Islet precursor cell (in vitro differentiated cells): ENCODE measurements around the gene MACROD2.

Experiments used
- DNase-seq: peaks from one replicate; pipeline ENCODE4 v3.0.0-alpha.2; 2018

MACROD2 gene

DNA sequence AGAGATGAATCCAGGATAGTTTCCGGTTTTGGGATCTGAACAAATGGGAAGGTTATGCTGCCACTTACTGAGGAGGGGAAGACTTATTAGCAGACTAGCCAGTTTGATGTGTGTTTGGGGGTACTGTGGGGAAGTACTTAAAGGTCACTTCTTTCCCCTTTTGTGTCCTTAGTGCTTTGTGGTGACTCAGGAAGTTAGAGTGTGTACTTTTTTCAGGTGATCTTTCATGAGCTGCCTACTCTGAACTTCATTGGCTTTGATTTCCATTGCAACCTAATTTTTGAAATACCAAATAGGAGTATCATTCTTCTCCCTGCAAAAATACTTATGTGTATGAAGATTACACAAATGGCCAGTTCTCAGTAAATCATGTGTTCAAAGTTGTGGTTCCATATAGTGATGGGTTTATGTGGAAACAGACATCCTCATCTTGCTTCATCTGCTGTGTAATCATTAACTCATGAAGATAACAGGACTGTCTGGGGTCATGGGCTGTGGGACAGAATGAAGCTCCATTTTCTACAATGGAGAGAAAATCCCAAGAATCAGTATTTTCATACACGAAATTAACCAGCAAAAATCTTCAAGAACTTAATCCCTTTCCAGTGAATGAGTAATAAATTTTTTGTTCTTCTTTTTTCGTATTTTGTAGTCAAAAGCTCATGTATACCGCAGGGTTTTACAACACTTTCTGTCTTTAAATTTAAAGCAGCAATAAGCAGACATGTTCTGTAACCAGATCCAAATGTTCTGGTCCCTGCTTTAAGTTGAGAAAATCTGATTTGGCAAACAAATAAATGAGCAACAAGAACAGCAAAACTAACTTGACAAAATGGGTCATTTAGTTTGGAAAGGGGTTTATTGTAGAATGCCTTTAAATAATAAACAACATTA is 614.3 kb downstream of the MACROD2 start:
- DNase-seq = no peak

DNA sequence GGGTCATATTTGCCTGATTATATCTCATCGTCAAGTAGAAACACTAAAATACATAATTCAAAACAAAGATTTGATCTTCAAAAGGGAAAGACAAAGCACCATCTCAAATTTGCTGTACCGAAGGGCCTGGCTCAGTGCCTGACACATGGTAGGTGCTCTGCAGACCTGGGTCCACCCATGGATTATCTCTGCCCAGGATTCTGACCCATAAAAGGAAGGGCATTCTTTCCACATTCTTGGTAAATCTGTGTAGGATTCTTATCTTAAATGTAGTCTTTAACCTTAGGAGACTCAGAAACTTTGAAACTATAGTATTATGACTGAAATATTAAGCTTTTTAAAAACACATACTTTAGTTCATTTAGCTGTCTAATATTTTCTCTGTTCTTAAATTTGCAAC is 616.2 kb downstream of the MACROD2 start:
- no peak for DNase-seq

GRCh38 chr20:14612391-14612790 is 617.1 kb downstream of the MACROD2 start:
- no peak for DNase-seq

GRCh38 chr20:14616003-14616402 is 620.7 kb downstream of the MACROD2 start:
- DNase-seq = no peak

GRCh38 chr20:14617123-14617522 is 621.8 kb downstream of the MACROD2 start:
- no peak for DNase-seq

DNA sequence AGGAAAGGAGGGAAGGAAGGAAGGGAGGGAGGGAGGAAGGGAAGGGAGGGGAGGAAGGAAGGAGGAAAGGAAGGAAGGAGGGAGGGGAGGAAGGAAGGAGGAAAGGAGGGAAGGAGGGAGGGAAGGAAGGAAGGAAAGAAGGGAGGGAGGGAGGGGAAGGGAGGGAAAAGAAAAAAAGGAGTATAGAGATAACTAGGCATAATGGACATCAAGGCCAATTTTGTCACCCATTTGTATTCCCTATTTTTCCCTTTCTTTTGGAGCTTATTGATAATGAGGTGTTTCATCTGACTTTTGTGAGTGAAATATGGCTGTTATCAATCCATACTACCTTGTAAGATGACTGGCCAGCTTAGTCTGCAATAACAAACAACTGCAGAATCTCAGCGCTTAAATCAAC is 624.1 kb downstream of the MACROD2 start:
- no peak for DNase-seq

DNA sequence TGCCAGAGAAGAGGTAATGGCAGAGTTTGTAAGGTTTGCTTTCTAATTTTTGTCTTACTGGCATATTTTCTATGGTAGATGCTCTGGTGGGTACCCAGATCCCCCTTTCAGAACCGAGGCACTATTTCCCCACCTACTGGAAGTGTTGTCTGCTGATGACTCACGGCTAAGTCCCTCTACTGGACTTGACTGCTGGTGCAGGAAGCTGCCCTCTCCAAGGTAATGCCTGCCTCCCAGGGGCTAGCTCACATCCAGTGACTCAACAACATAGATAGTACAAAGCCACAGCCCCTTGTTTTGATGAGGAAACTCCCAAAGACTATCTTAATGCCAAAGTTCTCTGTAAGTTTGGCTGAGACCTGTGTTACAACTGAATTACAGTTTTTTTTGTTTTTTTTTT is 627.5 kb downstream of the MACROD2 start:
- DNase-seq = peak; percentile 86

DNA sequence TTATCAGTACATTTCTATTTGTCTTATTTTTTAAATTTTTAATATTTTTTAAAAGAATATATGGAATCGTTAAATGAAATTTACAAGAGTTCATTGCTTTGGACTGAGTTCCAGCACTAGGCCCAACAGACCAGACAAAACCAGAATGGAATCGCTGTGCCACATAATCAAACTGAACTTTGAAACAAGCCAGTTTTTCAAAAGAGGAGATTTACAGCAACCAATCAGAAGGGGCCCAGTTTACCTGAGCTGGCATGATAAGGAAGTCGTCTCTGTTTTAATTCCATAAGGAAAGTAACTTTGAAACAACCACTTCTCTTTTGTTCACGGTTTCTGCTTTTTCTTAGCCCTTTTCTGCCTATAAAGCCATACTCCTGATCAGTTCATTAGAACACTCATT is 635.7 kb downstream of the MACROD2 start:
- DNase-seq = no peak

DNA sequence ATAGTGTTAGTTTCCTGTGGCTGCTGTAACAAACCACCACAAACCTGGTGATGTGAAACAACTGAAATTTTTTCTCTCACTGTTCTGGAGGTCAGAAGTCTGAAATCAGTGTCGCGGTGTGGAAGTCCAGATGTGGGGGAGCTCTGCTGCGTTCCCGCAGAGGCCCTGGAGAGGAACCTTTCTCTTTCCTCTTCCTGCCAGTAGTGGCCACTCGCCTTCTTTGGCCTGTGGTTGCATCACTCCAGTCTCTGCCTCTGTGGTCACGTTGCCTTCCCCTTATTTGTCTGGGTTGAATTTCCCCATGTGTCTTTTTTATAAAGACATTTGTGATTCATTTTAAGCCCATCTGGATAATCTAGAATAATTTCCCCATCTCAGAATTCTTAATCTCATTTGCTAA is 637.6 kb downstream of the MACROD2 start:
- DNase-seq = no peak

GRCh38 chr20:14633507-14633906 is 638.2 kb downstream of the MACROD2 start:
- no peak for DNase-seq

GRCh38 chr20:14634665-14635064 is 639.3 kb downstream of the MACROD2 start:
- no peak for DNase-seq

DNA sequence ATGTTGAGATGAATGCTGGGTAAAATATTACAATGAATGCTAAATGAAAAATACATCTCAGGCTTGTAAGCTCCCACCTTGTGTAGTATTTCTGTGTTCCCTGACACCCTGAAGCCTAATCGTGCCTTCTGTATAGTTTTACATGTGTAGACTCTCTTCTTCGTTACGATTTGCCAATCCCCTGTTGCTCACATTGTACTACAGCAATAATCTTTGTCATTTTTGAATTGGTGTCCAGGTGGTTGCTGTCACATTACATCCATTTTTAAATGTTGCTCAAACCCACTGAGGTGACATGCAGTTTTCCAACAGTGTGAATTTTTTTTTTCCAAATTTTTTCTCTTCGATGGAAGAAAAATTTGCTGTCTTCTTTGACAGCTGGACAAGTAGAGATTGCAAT is 642.1 kb downstream of the MACROD2 start:
- DNase-seq = no peak

- no peak for DNase-seq
Observed at GRCh38 chr20:14643146-14643545, 647.8 kb downstream of the MACROD2 start.

DNA sequence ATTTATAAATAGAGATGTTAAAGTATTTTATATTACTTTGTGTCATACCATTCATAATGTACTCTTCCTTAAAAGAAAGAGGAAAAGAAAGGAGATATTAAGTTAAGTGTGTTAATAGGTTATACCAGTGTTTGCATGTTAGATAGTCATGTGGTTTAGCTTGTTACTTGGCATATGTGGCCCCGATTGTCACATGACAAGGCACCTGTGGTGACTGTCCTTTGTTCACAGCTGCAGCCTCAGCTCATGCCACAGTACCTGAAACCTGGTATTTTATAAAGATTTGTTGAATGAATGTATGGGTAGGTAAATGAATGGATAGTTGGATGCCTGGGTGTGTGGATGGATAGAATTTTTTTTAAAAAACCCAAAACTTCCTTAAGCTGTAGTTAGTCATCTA is 648.2 kb downstream of the MACROD2 start:
- no peak for DNase-seq

DNA sequence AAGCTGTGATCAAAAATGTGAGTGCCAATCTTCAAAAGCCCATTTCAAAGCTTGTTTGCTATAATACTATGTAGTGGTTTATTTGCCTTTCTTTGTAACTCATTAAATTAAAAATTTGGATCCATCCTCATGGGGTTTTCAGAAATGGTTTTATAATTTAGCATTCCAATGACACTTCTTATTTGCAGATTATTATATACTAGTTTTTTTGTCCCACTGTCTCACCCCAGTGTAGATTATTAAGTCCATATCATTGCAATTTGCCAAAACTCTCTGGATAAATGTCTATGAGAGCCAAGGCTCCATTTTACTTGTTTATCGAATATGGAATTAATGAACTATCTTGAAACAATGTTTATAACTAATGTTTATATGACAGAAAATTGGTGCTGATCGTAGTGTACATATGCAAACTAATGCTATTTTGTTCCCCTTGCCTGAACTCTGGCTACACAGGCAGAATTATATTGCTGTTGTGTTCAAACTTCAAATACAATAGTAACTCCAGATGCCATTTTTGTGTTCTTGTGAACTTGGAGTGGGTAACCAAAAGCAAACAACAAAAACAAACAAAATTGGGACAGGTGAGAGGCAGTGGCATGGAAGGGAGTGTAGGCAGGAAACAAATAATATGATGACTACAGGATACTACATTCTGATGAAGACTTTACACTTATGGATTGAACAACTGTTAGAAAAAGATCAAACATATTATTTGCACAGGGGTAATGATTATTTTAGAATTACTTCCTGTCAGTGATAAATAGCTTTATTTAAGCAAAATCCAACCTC is 649.2 kb downstream of the MACROD2 start:
- DNase-seq = no peak

GRCh38 chr20:14647016-14647415 is 651.7 kb downstream of the MACROD2 start:
- DNase-seq = no peak

- no peak for DNase-seq
Observed at GRCh38 chr20:14649662-14650061, 654.3 kb downstream of the MACROD2 start.

DNA sequence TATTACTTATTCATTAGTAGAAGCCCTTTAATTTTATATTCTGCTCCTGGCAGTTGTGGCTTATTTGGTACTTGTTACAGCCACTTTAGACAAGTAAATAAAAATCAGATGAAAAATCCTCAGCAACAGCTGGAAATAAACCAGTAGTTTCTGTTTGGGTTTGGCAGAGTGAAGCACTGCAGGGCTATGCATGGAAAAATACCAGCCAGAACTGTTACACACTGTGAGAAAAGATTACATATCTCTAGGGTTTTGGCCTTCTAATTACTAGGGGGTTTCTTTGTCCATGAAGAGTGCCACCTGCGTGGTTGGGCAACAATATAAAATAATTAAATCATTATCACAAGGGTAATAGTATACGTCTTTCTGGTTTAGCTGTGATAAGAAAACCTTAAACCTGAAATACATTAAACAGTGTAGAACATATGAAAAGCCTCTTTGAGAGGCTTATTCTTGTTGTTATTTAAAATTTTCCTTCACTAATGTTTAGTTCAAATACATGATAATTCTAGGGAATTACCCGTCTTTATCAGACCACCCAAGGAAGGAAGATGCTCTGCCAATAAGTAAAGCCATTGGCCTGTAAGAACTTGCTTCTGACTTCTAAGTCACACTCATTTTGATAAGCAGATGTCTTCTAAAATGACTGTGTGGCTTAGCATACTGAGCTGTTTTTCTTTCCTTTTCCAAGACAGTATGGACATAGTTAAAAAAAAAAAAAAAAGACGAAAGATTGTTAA is 662.1 kb downstream of the MACROD2 start:
- no peak for DNase-seq

DNA sequence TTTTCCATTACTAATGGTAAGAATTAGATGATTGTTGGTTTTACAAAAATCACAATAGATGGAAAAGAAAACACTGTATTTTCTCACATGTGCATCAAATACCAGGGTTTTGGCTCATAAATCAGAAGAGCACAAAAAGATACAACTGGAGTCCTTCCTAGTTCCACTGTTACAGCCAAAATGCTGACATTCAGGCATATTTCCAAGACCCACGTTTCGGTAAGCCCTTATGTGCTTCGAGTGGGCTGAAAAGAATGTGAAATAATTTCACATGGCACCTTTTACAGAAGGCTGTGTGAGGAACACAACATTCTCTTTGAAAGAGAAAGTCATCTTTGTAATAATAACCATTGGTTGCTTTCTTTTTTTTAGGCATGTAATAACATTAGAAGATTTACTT is 668.8 kb downstream of the MACROD2 start:
- no peak for DNase-seq

GRCh38 chr20:14666696-14667095 is 671.4 kb downstream of the MACROD2 start:
- no peak for DNase-seq

DNA sequence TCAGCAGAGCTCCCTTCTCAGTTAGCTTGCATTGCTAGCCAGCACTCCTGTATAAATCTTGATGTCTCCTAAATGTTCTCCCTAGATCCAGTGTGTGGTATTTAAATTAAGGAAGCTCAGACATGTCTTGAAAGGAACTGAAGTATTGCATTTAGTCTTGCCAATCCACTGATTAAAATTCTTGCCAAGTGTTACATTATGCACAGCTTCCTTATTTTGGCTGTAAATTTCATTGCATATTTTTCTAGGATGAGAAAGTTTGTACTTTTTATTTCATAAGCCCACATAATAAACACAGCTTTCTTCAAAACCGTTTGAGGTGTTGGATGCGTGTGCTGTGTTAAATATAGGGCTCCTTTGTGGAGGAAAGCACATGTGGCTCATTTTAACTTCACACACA is 671.9 kb downstream of the MACROD2 start:
- no peak for DNase-seq

DNA sequence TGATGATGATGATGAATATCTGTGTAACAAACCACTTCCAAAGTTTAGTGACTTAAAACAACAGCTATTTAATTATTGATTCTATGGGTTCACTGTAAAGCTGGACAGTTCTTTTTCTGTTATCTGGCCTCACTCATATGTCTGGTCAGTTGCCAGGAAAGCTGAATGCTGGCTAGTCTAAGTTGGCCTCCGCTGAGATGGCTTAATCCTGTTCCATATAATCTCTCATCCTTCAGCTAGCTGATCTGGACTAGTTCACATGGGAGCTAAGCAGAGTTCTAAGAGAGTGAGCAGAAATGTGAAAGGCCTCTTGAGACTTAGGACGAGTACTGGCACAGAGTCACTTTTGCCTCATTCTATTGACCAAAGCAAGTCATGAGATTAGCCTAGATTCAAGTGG is 676.8 kb downstream of the MACROD2 start:
- DNase-seq = no peak

DNA sequence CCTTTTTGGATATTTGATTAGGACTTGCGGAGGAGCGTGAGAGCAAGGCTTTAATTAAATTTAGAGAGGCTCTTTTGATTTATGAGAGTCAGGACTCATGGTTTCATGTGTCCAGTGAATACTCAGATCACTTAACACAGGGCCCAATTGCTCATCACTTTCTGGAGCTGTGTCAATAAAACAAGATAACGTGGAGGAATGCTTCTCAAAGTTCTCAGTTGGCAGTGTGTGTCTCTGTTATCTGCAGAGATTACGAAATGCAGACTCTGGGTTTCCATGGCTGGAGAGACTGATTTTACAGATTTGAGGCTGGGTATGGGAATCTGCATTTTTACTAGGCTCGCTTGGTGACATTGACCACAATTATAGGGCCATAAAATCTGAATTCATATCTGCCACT is 677.8 kb downstream of the MACROD2 start:
- DNase-seq = peak; percentile 56

- DNase-seq = peak; percentile 55
Observed at GRCh38 chr20:14677455-14677854, 682.1 kb downstream of the MACROD2 start.
